Measurements from ENCODE around the gene OCEL1. TPM values are rescaled to one million over a fixed set of nuclear protein-coding genes. Genes with fewer than 3 reads are reported as not detected.

The OCEL1 gene
- total RNA-seq, 2 donors from 2014 or later: 5.9 to 8.2 TPM

DNA sequence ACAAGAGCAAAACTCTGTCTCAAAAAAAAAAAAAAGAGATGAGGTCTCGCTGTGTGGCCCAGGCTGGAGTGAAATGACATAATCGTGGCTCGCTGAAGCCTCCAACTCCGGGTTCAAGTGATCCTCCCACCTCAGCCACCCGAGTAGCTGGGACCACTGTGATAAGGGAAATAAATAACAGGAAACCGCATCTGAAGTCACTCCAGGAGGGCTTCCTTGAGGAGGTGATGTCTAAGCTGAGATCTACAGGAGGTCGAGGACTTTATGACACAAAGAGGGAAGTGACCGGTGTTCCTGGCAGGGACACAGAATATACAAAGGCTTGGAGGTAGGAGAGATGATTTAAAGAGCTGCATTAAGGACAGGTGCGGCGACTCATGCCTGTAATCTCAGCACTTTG is 28.6 kb downstream of the OCEL1 start:
- Histone ChIP-seq H3K36me3 (no peaks in the 10 kb centered on the region), H3K27me3 (no peaks in the 10 kb centered on the region), H3K9me3 (peaks cover 0 to 7% of the 10 kb centered on the region in 2 donors), H3K4me1 (no peaks in the 10 kb centered on the region), H3K27ac (no peak overlapping the region), H3K4me3 (no peak overlapping the region)
- no peak for DNase-seq (ENCODE audit: low spot score)
- TF ChIP-seq, protein P1, sequence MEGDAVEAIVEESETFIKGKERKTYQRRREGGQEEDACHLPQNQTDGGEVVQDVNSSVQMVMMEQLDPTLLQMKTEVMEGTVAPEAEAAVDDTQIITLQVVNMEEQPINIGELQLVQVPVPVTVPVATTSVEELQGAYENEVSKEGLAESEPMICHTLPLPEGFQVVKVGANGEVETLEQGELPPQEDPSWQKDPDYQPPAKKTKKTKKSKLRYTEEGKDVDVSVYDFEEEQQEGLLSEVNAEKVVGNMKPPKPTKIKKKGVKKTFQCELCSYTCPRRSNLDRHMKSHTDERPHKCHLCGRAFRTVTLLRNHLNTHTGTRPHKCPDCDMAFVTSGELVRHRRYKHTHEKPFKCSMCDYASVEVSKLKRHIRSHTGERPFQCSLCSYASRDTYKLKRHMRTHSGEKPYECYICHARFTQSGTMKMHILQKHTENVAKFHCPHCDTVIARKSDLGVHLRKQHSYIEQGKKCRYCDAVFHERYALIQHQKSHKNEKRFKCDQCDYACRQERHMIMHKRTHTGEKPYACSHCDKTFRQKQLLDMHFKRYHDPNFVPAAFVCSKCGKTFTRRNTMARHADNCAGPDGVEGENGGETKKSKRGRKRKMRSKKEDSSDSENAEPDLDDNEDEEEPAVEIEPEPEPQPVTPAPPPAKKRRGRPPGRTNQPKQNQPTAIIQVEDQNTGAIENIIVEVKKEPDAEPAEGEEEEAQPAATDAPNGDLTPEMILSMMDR (IDR thresholded peaks at IDR 0.05): no peak

DNA sequence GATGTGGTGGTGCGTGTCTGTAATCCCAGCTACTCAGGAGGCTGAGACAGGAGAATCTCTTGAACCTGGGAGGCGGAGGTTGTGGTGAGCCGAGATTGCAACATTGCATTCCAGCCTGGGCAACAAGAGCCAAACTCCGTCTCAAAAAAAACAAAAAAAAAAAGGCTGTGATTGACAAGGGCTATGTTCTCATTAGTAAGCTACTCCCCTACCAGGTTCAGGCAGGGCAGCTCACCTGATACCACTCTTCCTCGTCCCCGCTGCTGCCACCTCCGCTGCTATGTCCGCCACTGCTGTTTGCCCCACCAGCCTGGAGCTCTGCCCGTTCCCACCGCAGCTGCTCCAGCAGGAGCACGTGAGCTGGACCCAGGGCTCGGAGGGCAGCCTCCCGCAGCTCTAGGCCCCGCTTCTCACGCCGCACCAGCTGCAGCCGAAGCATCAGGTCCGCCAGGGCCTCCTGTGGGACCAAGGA is 29.2 kb downstream of the OCEL1 start:
- no peaks in the 10 kb centered on the region for H3K36me3 ChIP-seq
- H3K27ac ChIP-seq: no peak overlapping the region
- TF ChIP-seq, protein P1 (IDR thresholded peaks at IDR 0.05): no peak
- no peak for DNase-seq (ENCODE audit: low spot score)
- no peak overlapping the region for H3K4me3 ChIP-seq
- no peaks in the 10 kb centered on the region for H3K4me1 ChIP-seq
- H3K9me3 ChIP-seq: peaks cover 0 to 7% of the 10 kb centered on the region in 2 donors
- no peaks in the 10 kb centered on the region for H3K27me3 ChIP-seq

DNA sequence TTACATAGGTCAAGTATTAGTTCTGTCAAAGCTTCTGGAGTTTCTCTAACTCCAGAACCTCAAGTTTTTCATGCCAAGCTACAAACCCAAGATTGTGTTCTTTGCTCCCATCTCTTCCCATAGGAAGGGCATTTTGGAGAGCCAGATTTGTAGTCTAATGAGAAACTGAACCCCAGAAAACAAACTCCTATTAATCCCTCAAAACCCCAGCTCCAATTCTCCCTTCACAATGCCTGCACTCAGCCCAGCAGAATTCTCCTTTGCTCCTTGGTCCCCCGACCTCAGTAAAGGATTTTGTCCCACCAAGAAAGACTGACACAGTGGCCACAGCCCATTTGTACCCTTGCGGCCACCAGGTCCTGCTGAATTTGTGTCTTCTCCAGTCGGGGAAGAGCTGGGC is 30.1 kb downstream of the OCEL1 start:
- no peaks in the 10 kb centered on the region for H3K36me3 ChIP-seq
- no peak for DNase-seq (ENCODE audit: low spot score)
- no peak overlapping the region for H3K4me3 ChIP-seq
- no peaks in the 10 kb centered on the region for H3K4me1 ChIP-seq
- peaks cover 0 to 7% of the 10 kb centered on the region in 2 donors for H3K9me3 ChIP-seq
- no peaks in the 10 kb centered on the region for H3K27me3 ChIP-seq
- TF ChIP-seq, protein P1 (IDR thresholded peaks at IDR 0.05): no peak
- no peak overlapping the region for H3K27ac ChIP-seq

DNA sequence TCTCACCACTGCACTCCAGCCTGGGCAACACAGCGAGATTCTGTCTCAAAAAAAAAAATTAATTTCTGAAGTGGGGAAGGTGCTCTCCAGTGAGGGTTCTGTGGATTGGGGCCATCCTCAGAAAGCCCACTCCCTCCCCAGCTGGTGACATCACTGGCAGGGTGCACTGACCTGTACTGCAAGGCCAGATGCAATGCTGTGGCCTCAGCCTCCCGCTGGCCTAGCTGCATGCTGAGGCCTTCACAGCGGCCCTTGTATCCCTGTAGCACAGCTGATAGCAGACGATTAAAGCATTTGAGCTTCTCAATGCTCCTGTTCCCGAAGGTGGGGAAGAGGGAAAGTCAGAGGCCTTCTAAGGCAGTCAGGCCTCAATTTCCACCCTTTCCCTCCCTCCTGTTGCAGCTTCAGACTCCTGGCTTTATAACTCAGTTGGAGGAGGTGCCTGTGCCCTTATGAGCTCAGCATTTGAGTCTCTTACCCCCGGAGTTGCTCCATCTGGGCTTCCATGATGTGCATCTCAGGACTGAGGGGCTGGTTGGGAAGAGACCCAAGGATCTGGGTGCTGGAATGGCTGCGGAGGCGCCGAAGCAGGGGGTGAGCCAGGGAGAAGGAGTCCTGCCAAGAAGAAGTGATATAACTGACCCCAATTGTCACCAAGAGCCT is 33.2 kb downstream of the OCEL1 start:
- H3K4me1 ChIP-seq: no peaks in the 10 kb centered on the region
- no peak overlapping the region for H3K27ac ChIP-seq
- H3K36me3 ChIP-seq: no peaks in the 10 kb centered on the region
- TF ChIP-seq, protein P1 (IDR thresholded peaks at IDR 0.05): no peak
- no peak overlapping the region for H3K4me3 ChIP-seq
- peaks cover 0 to 7% of the 10 kb centered on the region in 2 donors for H3K9me3 ChIP-seq
- no peaks in the 10 kb centered on the region for H3K27me3 ChIP-seq
- no peak for DNase-seq (ENCODE audit: low spot score)

DNA sequence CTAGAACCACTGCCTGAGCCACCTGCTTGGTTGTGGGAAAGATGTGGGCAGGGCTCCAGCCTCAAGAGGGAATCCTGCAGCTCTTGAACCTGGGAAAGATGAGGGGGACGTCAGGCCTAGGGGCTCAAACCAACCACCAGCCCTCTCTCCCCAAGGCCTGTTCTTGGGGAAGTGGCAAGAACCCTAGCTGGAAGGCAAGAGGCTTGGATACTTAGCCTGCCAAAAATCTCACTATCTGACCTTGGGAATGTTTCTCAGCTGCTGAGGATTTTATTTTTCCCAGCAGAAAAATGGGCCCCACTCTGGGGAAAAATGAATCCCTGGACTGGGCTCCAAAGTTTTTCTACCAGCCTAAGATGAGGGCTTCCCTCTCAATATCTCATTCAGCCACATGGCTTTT is 33.9 kb downstream of the OCEL1 start:
- Histone ChIP-seq H3K4me3 (no peak overlapping the region), H3K9me3 (peaks cover 0 to 7% of the 10 kb centered on the region in 2 donors), H3K4me1 (no peaks in the 10 kb centered on the region), H3K36me3 (no peaks in the 10 kb centered on the region), H3K27ac (no peak overlapping the region), H3K27me3 (no peaks in the 10 kb centered on the region)
- TF ChIP-seq, protein P1 (IDR thresholded peaks at IDR 0.05): no peak
- DNase-seq (ENCODE audit: low spot score): no peak

All from right atrium auricular region (tissue), 2 donors.